Nephron progenitor cell (in vitro differentiated cells): ENCODE data around the gene B3GAT1.

Experiments
- DNase-seq: peaks from one replicate; pipeline ENCODE4 v3.0.0; 2021
- H3K27ac Mint-ChIP-seq: 2 replicates; pipeline ENCODE4 v1.8.0; 2021; ENCODE audit warnings: mild to moderate bottlenecking, moderate library complexity, mixed read lengths
- H3K27me3 Mint-ChIP-seq: 2 replicates; pipeline ENCODE4 v1.8.0; 2021; ENCODE audit warnings: mild to moderate bottlenecking, low read depth, mixed read lengths; ENCODE audit not compliant: poor library complexity
- H3K36me3 Mint-ChIP-seq: 2 replicates; pipeline ENCODE4 v1.8.0; 2021; ENCODE audit warnings: low read depth, mixed read lengths
- H3K4me1 Mint-ChIP-seq: 2 replicates; pipeline ENCODE4 v1.8.0; 2021; ENCODE audit warnings: mixed read lengths
- H3K4me3 Mint-ChIP-seq: 2 replicates; pipeline ENCODE4 v1.8.0; 2021; ENCODE audit warnings: mild to moderate bottlenecking, moderate library complexity, mixed read lengths
- H3K9me3 Mint-ChIP-seq: 2 replicates; pipeline ENCODE4 v1.8.0; 2021; ENCODE audit warnings: mild to moderate bottlenecking, moderate library complexity, mixed read lengths
- CTCF ChIP-seq: fragments of 200-600 bp; sonication (generic); IDR thresholded peaks from 2 replicates; pipeline ENCODE4 v1.5.0; 2021; ENCODE audit warnings: antibody characterized with exemption

Gene B3GAT1

GRCh38 chr11:134366254-134366653, 45.8 kb downstream of the B3GAT1 start:
- no peak for DNase-seq
- H3K36me3 Mint-ChIP-seq = peaks cover 5% of the 10 kb centered on the region
- no peak for TF ChIP-seq CTCF
- H3K27me3 Mint-ChIP-seq = peaks cover 31% of the 10 kb centered on the region
- no peak overlapping the region for H3K27ac Mint-ChIP-seq
- H3K4me1 Mint-ChIP-seq = peaks cover 5% of the 10 kb centered on the region
- no peaks in the 10 kb centered on the region for H3K9me3 Mint-ChIP-seq
- H3K4me3 Mint-ChIP-seq = no peak overlapping the region

- no peak for DNase-seq
- Mint-ChIP-seq H3K4me3 (no peak overlapping the region), H3K4me1 (peaks cover 5% of the 10 kb centered on the region), H3K9me3 (no peaks in the 10 kb centered on the region), H3K36me3 (peaks cover 5% of the 10 kb centered on the region), H3K27ac (no peak overlapping the region), H3K27me3 (peaks cover 34% of the 10 kb centered on the region)
- TF ChIP-seq CTCF = no peak
Measured at GRCh38 chr11:134365011-134365925, 46.8 kb downstream of the B3GAT1 start.

DNA sequence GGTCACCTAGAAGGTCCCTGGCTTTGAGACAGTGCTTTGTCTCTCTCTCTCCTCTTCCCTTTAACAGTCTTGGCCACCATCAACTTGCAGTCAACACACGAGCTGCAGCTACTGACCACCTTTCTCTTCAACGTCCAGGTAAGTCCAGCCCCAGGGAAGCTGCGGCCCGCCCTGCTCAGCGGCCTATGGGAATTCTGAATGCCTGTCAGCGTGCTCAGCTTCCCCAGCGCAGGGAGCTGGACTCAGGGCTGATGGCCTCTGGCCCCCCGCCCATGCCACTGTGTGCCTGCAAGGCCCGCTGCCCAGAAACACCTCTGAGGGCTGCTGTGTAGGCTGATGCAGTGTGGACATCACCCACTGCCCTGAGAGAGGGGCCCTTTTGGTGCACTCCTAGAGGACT, 47.8 kb downstream of the B3GAT1 start:
- H3K27me3 Mint-ChIP-seq = peaks cover 32% of the 10 kb centered on the region
- H3K36me3 Mint-ChIP-seq = peaks cover 5% of the 10 kb centered on the region
- no peaks in the 10 kb centered on the region for H3K9me3 Mint-ChIP-seq
- no peak for TF ChIP-seq CTCF
- H3K4me1 Mint-ChIP-seq = peaks cover 10% of the 10 kb centered on the region
- H3K4me3 Mint-ChIP-seq = no peak overlapping the region
- DNase-seq = no peak
- H3K27ac Mint-ChIP-seq = no peak overlapping the region

GRCh38 chr11:134363592-134363991, 48.5 kb downstream of the B3GAT1 start:
- Mint-ChIP-seq H3K4me1 (peaks cover 10% of the 10 kb centered on the region), H3K27me3 (peaks cover 30% of the 10 kb centered on the region), H3K36me3 (peaks cover 5% of the 10 kb centered on the region), H3K9me3 (no peaks in the 10 kb centered on the region), H3K27ac (no peak overlapping the region), H3K4me3 (no peak overlapping the region)
- DNase-seq = no peak
- TF ChIP-seq CTCF = no peak

- no peak for DNase-seq
- peaks cover 30% of the 10 kb centered on the region for H3K27me3 Mint-ChIP-seq
- no peak for TF ChIP-seq CTCF
- peaks cover 5% of the 10 kb centered on the region for H3K36me3 Mint-ChIP-seq
- no peak overlapping the region for H3K27ac Mint-ChIP-seq
- H3K4me3 Mint-ChIP-seq = no peak overlapping the region
- H3K9me3 Mint-ChIP-seq = no peaks in the 10 kb centered on the region
- peaks cover 10% of the 10 kb centered on the region for H3K4me1 Mint-ChIP-seq
Measured at GRCh38 chr11:134363161-134363560, 48.9 kb downstream of the B3GAT1 start.
